ENCODE results near the gene PAX4.

The PAX4 gene

DNA sequence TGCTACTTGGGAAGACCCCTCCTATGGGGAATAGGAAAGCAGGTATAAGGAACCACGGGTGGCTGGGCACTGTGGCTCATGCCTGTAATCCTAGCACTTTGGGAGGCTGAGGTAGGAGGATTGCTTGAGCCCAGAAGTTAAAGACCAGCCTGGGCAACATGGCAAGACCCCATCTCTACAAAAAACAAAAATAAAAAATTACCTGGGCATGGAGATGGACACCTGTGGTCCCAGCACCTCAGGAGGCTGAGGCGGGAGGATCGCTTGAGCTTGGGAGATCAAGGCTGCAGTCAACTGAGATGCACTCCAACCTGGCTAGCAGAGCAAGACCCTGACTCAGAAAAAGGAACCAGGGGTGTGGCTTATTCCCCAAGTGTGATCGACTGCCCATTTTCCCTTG is 25.4 kb downstream of the PAX4 start:
- H3K56ac ChIP-seq (ENCODE audit: low read length): no peak overlapping the region
- no peaks in the 10 kb centered on the region for H3K27me3 ChIP-seq (ENCODE audit: insufficient read depth, low read length, poor library complexity)
- no peak overlapping the region for H3K23ac ChIP-seq (ENCODE audit: low read length)
- H2BK15ac ChIP-seq (replicated peaks; ENCODE audit: low read depth): no peak overlapping the region
- H2BK5ac ChIP-seq (ENCODE audit: low read length): no peak overlapping the region
- no peak overlapping the region for H3K18ac ChIP-seq (ENCODE audit: low read length)
- H2AK5ac ChIP-seq (ENCODE audit: low read length): no peak overlapping the region
- no peak overlapping the region for H3K4me3 ChIP-seq (ENCODE audit: low read length)
- H3K27ac ChIP-seq (ENCODE audit: low read depth, low read length): no peak overlapping the region
- H4K8ac ChIP-seq (ENCODE audit: low read depth, low read length): no peak overlapping the region
- H3K4me2 ChIP-seq (ENCODE audit: low read length): no peak overlapping the region
- no peak overlapping the region for H3K4ac ChIP-seq (ENCODE audit: low read depth, low read length)
- H3K36me3 ChIP-seq (ENCODE audit: control insufficient read depth, insufficient read depth, low read length): peaks cover 9% of the 10 kb centered on the region
- DNase-seq: no peak
- no peak overlapping the region for H3K9ac ChIP-seq (ENCODE audit: low read length)
- H3K79me2 ChIP-seq (ENCODE audit: control insufficient read depth, insufficient read depth, low read length): peaks cover 2% of the 10 kb centered on the region
- peaks cover 5% of the 10 kb centered on the region for H3K79me1 ChIP-seq (ENCODE audit: low read length)
- H4K5ac ChIP-seq (ENCODE audit: low read length): no peak overlapping the region
- no CpG with 5 or more reads among the region's 4 CpGs for WGBS (ENCODE audit: extremely low coverage, insufficient coverage, low lambda C conversion rate)
- no peaks in the 10 kb centered on the region for H3K4me1 ChIP-seq (ENCODE audit: control insufficient read depth, low read depth, low read length)
- no peak overlapping the region for H2BK120ac ChIP-seq (ENCODE audit: low read depth, low read length)

DNA sequence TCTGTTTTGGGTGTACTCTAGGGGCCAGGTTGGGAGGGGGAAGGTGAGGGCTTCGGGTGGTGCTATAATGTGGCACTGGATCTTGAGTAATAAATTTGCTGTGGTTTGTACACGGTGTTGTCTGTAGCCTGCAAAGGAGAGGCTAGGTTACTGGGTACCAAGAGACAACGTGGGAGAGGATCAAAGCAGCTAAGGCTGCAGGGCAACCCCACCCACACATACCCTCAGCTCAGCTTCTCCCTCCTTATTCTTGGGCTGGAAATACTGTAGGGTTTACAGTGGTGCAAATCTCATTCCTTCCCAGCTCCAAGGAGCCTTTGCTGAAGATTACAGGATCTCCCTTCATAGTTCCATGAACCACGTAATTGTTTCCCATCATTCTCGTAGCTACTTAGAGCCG is 26.4 kb downstream of the PAX4 start:
- no peak overlapping the region for H3K4ac ChIP-seq (ENCODE audit: low read depth, low read length)
- no peak overlapping the region for H3K9ac ChIP-seq (ENCODE audit: low read length)
- no peak overlapping the region for H2AK5ac ChIP-seq (ENCODE audit: low read length)
- H3K79me2 ChIP-seq (ENCODE audit: control insufficient read depth, insufficient read depth, low read length): peaks cover 2% of the 10 kb centered on the region
- no CpG with 5 or more reads among the region's 6 CpGs for WGBS (ENCODE audit: extremely low coverage, insufficient coverage, low lambda C conversion rate)
- H3K36me3 ChIP-seq (ENCODE audit: control insufficient read depth, insufficient read depth, low read length): peaks cover 9% of the 10 kb centered on the region
- peaks cover 5% of the 10 kb centered on the region for H3K79me1 ChIP-seq (ENCODE audit: low read length)
- H3K4me3 ChIP-seq (ENCODE audit: low read length): no peak overlapping the region
- no peak overlapping the region for H4K5ac ChIP-seq (ENCODE audit: low read length)
- no peaks in the 10 kb centered on the region for H3K27me3 ChIP-seq (ENCODE audit: insufficient read depth, low read length, poor library complexity)
- no peaks in the 10 kb centered on the region for H3K4me1 ChIP-seq (ENCODE audit: control insufficient read depth, low read depth, low read length)
- no peak overlapping the region for H3K23ac ChIP-seq (ENCODE audit: low read length)
- no peak overlapping the region for H3K27ac ChIP-seq (ENCODE audit: low read depth, low read length)
- no peak overlapping the region for H2BK120ac ChIP-seq (ENCODE audit: low read depth, low read length)
- H4K8ac ChIP-seq (ENCODE audit: low read depth, low read length): no peak overlapping the region
- H2BK5ac ChIP-seq (ENCODE audit: low read length): no peak overlapping the region
- H3K4me2 ChIP-seq (ENCODE audit: low read length): no peak overlapping the region
- no peak for DNase-seq
- H3K56ac ChIP-seq (ENCODE audit: low read length): no peak overlapping the region
- no peak overlapping the region for H2BK15ac ChIP-seq (replicated peaks; ENCODE audit: low read depth)
- H3K18ac ChIP-seq (ENCODE audit: low read length): no peak overlapping the region

DNA sequence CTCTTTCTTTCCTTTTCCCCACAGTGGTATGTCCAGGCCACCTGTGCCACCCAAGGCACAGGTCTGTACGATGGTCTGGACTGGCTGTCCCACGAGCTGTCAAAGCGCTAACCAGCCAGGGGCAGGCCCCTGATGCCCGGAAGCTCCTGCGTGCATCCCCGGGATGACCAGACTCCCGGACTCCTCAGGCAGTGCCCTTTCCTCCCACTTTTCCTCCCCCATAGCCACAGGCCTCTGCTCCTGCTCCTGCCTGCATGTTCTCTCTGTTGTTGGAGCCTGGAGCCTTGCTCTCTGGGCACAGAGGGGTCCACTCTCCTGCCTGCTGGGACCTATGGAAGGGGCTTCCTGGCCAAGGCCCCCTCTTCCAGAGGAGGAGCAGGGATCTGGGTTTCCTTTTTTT is 26.8 kb downstream of the PAX4 start:
- no peak overlapping the region for H3K56ac ChIP-seq (ENCODE audit: low read length)
- H3K4me3 ChIP-seq (ENCODE audit: low read length): no peak overlapping the region
- peaks cover 9% of the 10 kb centered on the region for H3K36me3 ChIP-seq (ENCODE audit: control insufficient read depth, insufficient read depth, low read length)
- H4K8ac ChIP-seq (ENCODE audit: low read depth, low read length): no peak overlapping the region
- no peak for DNase-seq
- H2BK5ac ChIP-seq (ENCODE audit: low read length): no peak overlapping the region
- WGBS (ENCODE audit: extremely low coverage, insufficient coverage, low lambda C conversion rate): no CpG with 5 or more reads among the region's 7 CpGs
- no peak overlapping the region for H3K4me2 ChIP-seq (ENCODE audit: low read length)
- H3K4me1 ChIP-seq (ENCODE audit: control insufficient read depth, low read depth, low read length): no peaks in the 10 kb centered on the region
- H2BK120ac ChIP-seq (ENCODE audit: low read depth, low read length): no peak overlapping the region
- no peak overlapping the region for H3K9ac ChIP-seq (ENCODE audit: low read length)
- peaks cover 2% of the 10 kb centered on the region for H3K79me2 ChIP-seq (ENCODE audit: control insufficient read depth, insufficient read depth, low read length)
- H2BK15ac ChIP-seq (replicated peaks; ENCODE audit: low read depth): no peak overlapping the region
- H3K79me1 ChIP-seq (ENCODE audit: low read length): peaks cover 5% of the 10 kb centered on the region
- no peak overlapping the region for H3K27ac ChIP-seq (ENCODE audit: low read depth, low read length)
- H3K27me3 ChIP-seq (ENCODE audit: insufficient read depth, low read length, poor library complexity): no peaks in the 10 kb centered on the region
- no peak overlapping the region for H4K5ac ChIP-seq (ENCODE audit: low read length)
- no peak overlapping the region for H3K18ac ChIP-seq (ENCODE audit: low read length)
- no peak overlapping the region for H3K23ac ChIP-seq (ENCODE audit: low read length)
- H3K4ac ChIP-seq (ENCODE audit: low read depth, low read length): no peak overlapping the region
- H2AK5ac ChIP-seq (ENCODE audit: low read length): no peak overlapping the region

- H3K4me1 ChIP-seq (ENCODE audit: control insufficient read depth, low read depth, low read length): no peaks in the 10 kb centered on the region
- no CpG with 5 or more reads among the region's 3 CpGs for WGBS (ENCODE audit: extremely low coverage, insufficient coverage, low lambda C conversion rate)
- H3K4me3 ChIP-seq (ENCODE audit: low read length): no peak overlapping the region
These were observed 28.0 kb downstream of the PAX4 start for GRCh38 chr7:127589896-127590295.

GRCh38 chr7:127588697-127589482 is 29.1 kb downstream of the PAX4 start:
- Histone ChIP-seq H2BK15ac (replicated peaks; ENCODE audit: low read depth) (no peak overlapping the region), H3K79me2 (ENCODE audit: control insufficient read depth, insufficient read depth, low read length) (peaks cover 9% of the 10 kb centered on the region), H3K36me3 (ENCODE audit: control insufficient read depth, insufficient read depth, low read length) (peaks cover 9% of the 10 kb centered on the region), H3K23ac (ENCODE audit: low read length) (no peak overlapping the region), H4K8ac (ENCODE audit: low read depth, low read length) (no peak overlapping the region), H3K18ac (ENCODE audit: low read length) (peak overlapping the region; percentile 78), H3K79me1 (ENCODE audit: low read length) (peaks cover 14% of the 10 kb centered on the region), H3K4ac (ENCODE audit: low read depth, low read length) (no peak overlapping the region), H3K27ac (ENCODE audit: low read depth, low read length) (peak overlapping the region; percentile 14), H2BK120ac (ENCODE audit: low read depth, low read length) (no peak overlapping the region), H2AK5ac (ENCODE audit: low read length) (no peak overlapping the region), H3K4me1 (ENCODE audit: control insufficient read depth, low read depth, low read length) (peaks cover 3% of the 10 kb centered on the region), H2BK5ac (ENCODE audit: low read length) (peak overlapping the region; percentile 31), H4K5ac (ENCODE audit: low read length) (no peak overlapping the region), H3K4me2 (ENCODE audit: low read length) (peak overlapping the region; percentile 87), H3K4me3 (ENCODE audit: low read length) (peak overlapping the region; percentile 88), H3K9ac (ENCODE audit: low read length) (peak overlapping the region; percentile 92), H3K27me3 (ENCODE audit: insufficient read depth, low read length, poor library complexity) (no peaks in the 10 kb centered on the region), H3K56ac (ENCODE audit: low read length) (peak overlapping the region; percentile 93)
- peak; percentile 86 for DNase-seq
- WGBS (ENCODE audit: extremely low coverage, insufficient coverage, low lambda C conversion rate): no CpG with 5 or more reads among the region's 43 CpGs

More at GRCh38 chr7:127589896-127590295, 28.0 kb downstream of the PAX4 start:
- no peak overlapping the region for H3K27ac ChIP-seq (ENCODE audit: low read depth, low read length)
- no peak overlapping the region for H3K4me2 ChIP-seq (ENCODE audit: low read length)
- H2BK5ac ChIP-seq (ENCODE audit: low read length): no peak overlapping the region
- H2BK15ac ChIP-seq (replicated peaks; ENCODE audit: low read depth): no peak overlapping the region
- no peaks in the 10 kb centered on the region for H3K27me3 ChIP-seq (ENCODE audit: insufficient read depth, low read length, poor library complexity)
- no peak overlapping the region for H2BK120ac ChIP-seq (ENCODE audit: low read depth, low read length)
- H3K23ac ChIP-seq (ENCODE audit: low read length): no peak overlapping the region
- peaks cover 6% of the 10 kb centered on the region for H3K79me1 ChIP-seq (ENCODE audit: low read length)
- no peak overlapping the region for H3K18ac ChIP-seq (ENCODE audit: low read length)
- DNase-seq: no peak
- no peak overlapping the region for H2AK5ac ChIP-seq (ENCODE audit: low read length)
- peaks cover 2% of the 10 kb centered on the region for H3K79me2 ChIP-seq (ENCODE audit: control insufficient read depth, insufficient read depth, low read length)
- H3K56ac ChIP-seq (ENCODE audit: low read length): no peak overlapping the region
- H4K5ac ChIP-seq (ENCODE audit: low read length): no peak overlapping the region
- no peak overlapping the region for H3K9ac ChIP-seq (ENCODE audit: low read length)
- H3K4ac ChIP-seq (ENCODE audit: low read depth, low read length): no peak overlapping the region
- H4K8ac ChIP-seq (ENCODE audit: low read depth, low read length): no peak overlapping the region
- H3K36me3 ChIP-seq (ENCODE audit: control insufficient read depth, insufficient read depth, low read length): peaks cover 9% of the 10 kb centered on the region

Data from mesendoderm (in vitro differentiated cells).